H1 (cell line): ENCODE measurements around the gene PTPRD. TPM values are rescaled to one million over a fixed set of nuclear protein-coding genes. Genes with fewer than 3 reads are reported as not detected.
A peak's percentile ranks its signal among the peaks of the same experiment; 100 is the strongest.

Experiments
- CTCF ChIA-PET: fragments of 300-600 bp; sonication (Branson Sonifier 250); formaldehyde crosslinking; loops from one replicate; lab custom pipeline; 2021; ENCODE audit not compliant: partially characterized antibody; lab: Charles Lee
- POLR2A ChIA-PET: fragments of 300-600 bp; sonication (Branson Sonifier 250); formaldehyde crosslinking; loops from one replicate; lab custom pipeline; 2021; ENCODE audit warnings: inconsistent platforms; ENCODE audit not compliant: partially characterized antibody; lab: Charles Lee
- DNase-seq, 2 experiments: peaks; one replicate each; pipeline versions ENCODE4 v3.0.0 to v3.0.0-alpha.2; 2010 to 2022; ENCODE audit warnings: low spot score in 2 of 2, low read depth in 1 of 2, mixed read lengths in 1 of 2
- FAIRE-seq: peaks from 2 replicates; lab custom pipeline; 2011; peaks lifted over from hg19 to GRCh38; lab: Jason Lieb, UNC
- H2AFZ ChIP-seq: 2 replicates; pipeline ENCODE4 v1.8.1; 2012; ENCODE audit warnings: low read length, inconsistent platforms
- H2AK5ac ChIP-seq: 2 replicates; pipeline ENCODE4 v1.6.1; 2013; ENCODE audit warnings: low read depth, low read length
- H2BK120ac ChIP-seq: replicated peaks from 2 replicates; pipeline ENCODE3; 2013; ENCODE audit warnings: low read depth, low read length, inconsistent platforms
- H2BK12ac ChIP-seq: 2 replicates; pipeline ENCODE4 v1.6.1; 2013; ENCODE audit warnings: low read depth, low read length
- H2BK15ac ChIP-seq: 2 replicates; pipeline ENCODE4 v1.6.1; 2013; ENCODE audit warnings: low read length
- H2BK20ac ChIP-seq: 2 replicates; pipeline ENCODE4 v1.6.1; 2013; ENCODE audit warnings: low read length
- H2BK5ac ChIP-seq: 2 replicates; pipeline ENCODE4 v1.6.1; 2013; ENCODE audit warnings: low read depth, low read length
- H3K14ac ChIP-seq: 2 replicates; pipeline ENCODE4 v1.6.1; 2013; ENCODE audit warnings: inconsistent platforms; ENCODE audit not compliant: insufficient read length
- H3K18ac ChIP-seq: 2 replicates; pipeline ENCODE4 v1.6.1; 2013; ENCODE audit warnings: low read length; ENCODE audit errors: extremely low read depth
- H3K23ac ChIP-seq: 2 replicates; pipeline ENCODE4 v1.6.1; 2013; ENCODE audit warnings: inconsistent platforms; ENCODE audit not compliant: insufficient read length
- H3K23me2 ChIP-seq: 2 replicates; pipeline ENCODE4 v1.6.1; 2013; ENCODE audit warnings: low read depth, low read length
- H3K27ac ChIP-seq: 2 replicates; pipeline ENCODE4 v1.6.1; 2011; ENCODE audit warnings: low read depth, low read length, inconsistent platforms
- H3K27me3 ChIP-seq, 4 experiments: replicated peaks in 1 of 4; 1 replicate in 1 of 4; 2 replicates in 3 of 4; pipeline versions ENCODE4 v1.6.1 to v1.8.1; 2011 to 2013; ENCODE audit warnings: low read length in 3 of 4, mild to moderate bottlenecking in 3 of 4, inconsistent platforms in 2 of 4, mixed read lengths in 2 of 4, moderate library complexity in 1 of 4; ENCODE audit not compliant: control insufficient read depth in 3 of 4, insufficient read depth in 3 of 4; ENCODE audit errors: extremely low read depth in 1 of 4
- H3K36me3 ChIP-seq, 4 experiments: 2 replicates each; pipeline versions ENCODE4 v1.6.1 to v1.8.1; 2011 to 2013; ENCODE audit warnings: mild to moderate bottlenecking in 4 of 4, low read length in 3 of 4, moderate library complexity in 2 of 4, control low read depth in 1 of 4, inconsistent platforms in 1 of 4; ENCODE audit not compliant: insufficient read depth in 4 of 4, control insufficient read depth in 2 of 4
- H3K4ac ChIP-seq: replicated peaks from 2 replicates; pipeline ENCODE3; 2013; ENCODE audit warnings: low read length, low read depth, mixed read lengths, inconsistent platforms; ENCODE audit not compliant: insufficient read length
- H3K4me1 ChIP-seq, 4 experiments: replicated peaks in 1 of 4; 1 replicate in 1 of 4; 2 replicates in 3 of 4; pipeline versions ENCODE4 v1.6.1 to v1.8.1; 2011 to 2013; ENCODE audit warnings: low read length in 3 of 4, inconsistent platforms in 2 of 4, mixed read lengths in 1 of 4; ENCODE audit not compliant: insufficient read depth in 4 of 4, control insufficient read depth in 3 of 4
- H3K4me2 ChIP-seq, 2 experiments: 2 replicates each; pipeline versions ENCODE4 v1.6.1 to v1.8.1; 2011 to 2013; ENCODE audit warnings: low read depth in 2 of 2, low read length in 2 of 2, control low read depth in 1 of 2, inconsistent platforms in 1 of 2, mild to moderate bottlenecking in 1 of 2; ENCODE audit not compliant: insufficient read depth in 1 of 2
- H3K4me3 ChIP-seq, 4 experiments: fragments of 200-600, 300-600 bp in 1 of 4; sonication (generic), shearing (Covaris generic), sonication (Bioruptor Twin) in 1 of 4; 2 replicates each; pipeline versions ENCODE4 v1.5.1 to v1.8.1; 2011 to 2016; ENCODE audit warnings: low read length in 4 of 4, low read depth in 3 of 4, control low read depth in 2 of 4, inconsistent platforms in 2 of 4, mild to moderate bottlenecking in 2 of 4, mixed read lengths in 1 of 4, moderate library complexity in 1 of 4; ENCODE audit not compliant: insufficient read depth in 2 of 4; ENCODE audit errors: extremely low read depth in 1 of 4
- H3K56ac ChIP-seq: replicated peaks from 2 replicates; pipeline ENCODE3; 2013; ENCODE audit warnings: low read depth, mild to moderate bottlenecking, mixed read lengths, low read length, inconsistent platforms; ENCODE audit not compliant: insufficient read length
- H3K79me1 ChIP-seq: 2 replicates; pipeline ENCODE4 v1.6.1; 2013; ENCODE audit warnings: low read depth, low read length, control low read depth
- H3K79me2 ChIP-seq, 2 experiments: 2 replicates each; pipeline versions ENCODE4 v1.6.1 to v1.8.1; 2012 to 2013; ENCODE audit warnings: low read length in 2 of 2, mild to moderate bottlenecking in 2 of 2, inconsistent platforms in 1 of 2; ENCODE audit not compliant: insufficient read depth in 2 of 2, control insufficient read depth in 1 of 2
- H3K9ac ChIP-seq, 4 experiments: replicated peaks in 1 of 4; 1 replicate in 1 of 4; 2 replicates in 3 of 4; pipeline versions ENCODE4 v1.6.1 to v1.8.1; 2011 to 2013; ENCODE audit warnings: low read depth in 3 of 4, low read length in 3 of 4, control low read depth in 2 of 4, mild to moderate bottlenecking in 2 of 4, moderate library complexity in 2 of 4, inconsistent platforms in 1 of 4; ENCODE audit errors: extremely low read depth in 1 of 4
- H3K9me3 ChIP-seq, 2 experiments: 2 replicates each; pipeline versions ENCODE4 v1.6.1 to v1.8.1; 2012 to 2013; ENCODE audit warnings: mild to moderate bottlenecking in 2 of 2, moderate library complexity in 2 of 2, control low read depth in 1 of 2, inconsistent platforms in 1 of 2, low read depth in 1 of 2, low read length in 1 of 2, mixed read lengths in 1 of 2; ENCODE audit not compliant: insufficient read depth in 2 of 2
- H4K20me1 ChIP-seq, 2 experiments: replicated peaks in 1 of 2; 2 replicates each; pipeline versions ENCODE3 to v1.8.1; 2011 to 2013; ENCODE audit warnings: inconsistent platforms in 2 of 2, low read length in 2 of 2, mild to moderate bottlenecking in 1 of 2; ENCODE audit not compliant: insufficient read depth in 2 of 2, control insufficient read depth in 1 of 2
- H4K5ac ChIP-seq: 2 replicates; pipeline ENCODE4 v1.6.1; 2013; ENCODE audit warnings: low read length, low read depth, mixed read lengths, inconsistent platforms; ENCODE audit not compliant: insufficient read length
- H4K8ac ChIP-seq: 2 replicates; pipeline ENCODE4 v1.8.0; 2013; ENCODE audit warnings: mild to moderate bottlenecking, moderate library complexity, low read length, inconsistent platforms; ENCODE audit not compliant: insufficient read depth; ENCODE audit errors: extremely low read depth
- H4K91ac ChIP-seq: replicated peaks from 2 replicates; pipeline ENCODE3; 2013; ENCODE audit warnings: low read length, mixed read lengths, inconsistent platforms; ENCODE audit not compliant: insufficient read length
- ATF3 ChIP-seq: IDR thresholded peaks from 2 replicates; pipeline ENCODE4 v1.6.1; 2011; ENCODE audit warnings: low read depth, mild to moderate bottlenecking, low read length; ENCODE audit not compliant: insufficient read depth
- BACH1 ChIP-seq: IDR thresholded peaks from 2 replicates; pipeline ENCODE4 v1.6.1; 2012; ENCODE audit warnings: low read length, improper control_type of control experiment
- CREB1 ChIP-seq: IDR thresholded peaks from 2 replicates; pipeline ENCODE4 v1.6.1; 2012; ENCODE audit warnings: inconsistent platforms
- CTBP2 ChIP-seq: IDR thresholded peaks from 2 replicates; pipeline ENCODE4 v1.7.0; 2011; ENCODE audit warnings: borderline replicate concordance, mild to moderate bottlenecking, moderate library complexity, mixed read lengths, low read length; ENCODE audit not compliant: insufficient read depth, insufficient read length
- E2F6 ChIP-seq: IDR thresholded peaks from 2 replicates; pipeline ENCODE4 v1.6.1; 2012; ENCODE audit warnings: inconsistent platforms
- JUND ChIP-seq: IDR thresholded peaks from 2 replicates; pipeline ENCODE4 v1.6.1; 2011; ENCODE audit warnings: mild to moderate bottlenecking, improper control_type of control experiment, low read length
- POU5F1 ChIP-seq: IDR thresholded peaks from 2 replicates; pipeline ENCODE4 v1.6.1; 2011; ENCODE audit warnings: low read depth, mild to moderate bottlenecking, low read length, moderate library complexity
- RAD21 ChIP-seq, 2 experiments: IDR thresholded peaks in 1 of 2; conservative IDR thresholded peaks in 1 of 2; 2 replicates each; pipeline ENCODE4 v1.6.1; 2011; ENCODE audit warnings: low read depth in 2 of 2, low read length in 2 of 2, improper control_type of control experiment in 1 of 2, inconsistent platforms in 1 of 2, mild to moderate bottlenecking in 1 of 2, moderate library complexity in 1 of 2
- RBBP5 ChIP-seq: IDR thresholded peaks from 2 replicates; pipeline ENCODE4 v1.7.1; 2012; ENCODE audit warnings: low read depth, mild to moderate bottlenecking, inconsistent platforms, low read length, moderate library complexity, borderline replicate concordance
- USF2 ChIP-seq: IDR thresholded peaks from 2 replicates; pipeline ENCODE4 v1.6.1; 2011; ENCODE audit warnings: low read length, improper control_type of control experiment
- WGBS, 2 experiments: shearing (Covaris generic) in 1 of 2; methylation state at CpG; one replicate each; pipeline versions ENCODE4 v1.1.6 to v1.1.7; 2013 to 2015; ENCODE audit warnings: low lambda C conversion rate in 2 of 2, mixed read lengths in 2 of 2, inconsistent platforms in 1 of 2, low coverage in 1 of 2, missing lambda C conversion rate in 1 of 2; ENCODE audit not compliant: insufficient replicate concordance in 2 of 2, insufficient coverage in 1 of 2, insufficient read length in 1 of 2; ENCODE audit errors: extremely low coverage in 1 of 2, missing lambda C conversion rate in 1 of 2; 5-methylcytosine and 5-hydroxymethylcytosine counted together
- polyA plus RNA-seq, 7 experiments: library from polyadenylated mRNA; depleted of rRNA in 3 of 7; stranded (reverse) in 5 of 7; unstranded in 2 of 7; fragments of >200 nt in 5 of 7; fragments of 200-250 nt in 2 of 7; gene quantifications; 1 replicate in 5 of 7; 2 replicates in 1 of 7; 4 replicates in 1 of 7; pipeline versions ENCODE4 v1.2.1 to v1.2.3, GENCODE V29; 2011 to 2013; ENCODE audit warnings: missing spikeins in 2 of 7, mixed read lengths in 2 of 7
- total RNA-seq: library from RNA; stranded (reverse); fragmentation: NEBNext Ultra II Directional; extraction: Animal tissue kit (Norgen Biotek cat#: 25700); gene quantifications from 2 replicates; pipeline ENCODE4 v1.2.1, GENCODE V29; 2021

PTPRD gene
- total and polyA plus RNA-seq, 2 of the 8 experiments (the other 6 are each of a cell fraction or from before 2014, with no cell fraction given) = 17.2 to 77.0 TPM

- Histone ChIP-seq H2BK15ac (no peak overlapping the region), H2AFZ (no peak overlapping the region), H3K23me2 (no peaks in the 10 kb centered on the region), H3K36me3 (no peaks in the 10 kb centered on the region), H3K27ac (no peak overlapping the region), H4K91ac (no peak overlapping the region), H3K14ac (no peak overlapping the region), H3K4me2 (no peak overlapping the region), H4K5ac (no peak overlapping the region), H3K18ac (no peak overlapping the region), H3K4ac (no peak overlapping the region), H3K27me3 (no peaks in the 10 kb centered on the region), H2BK120ac (no peak overlapping the region), H3K9ac (no peak overlapping the region), H3K79me1 (peaks cover 5% of the 10 kb centered on the region; the same call in 1 of the 2 replicates), H3K79me2 (no peaks in the 10 kb centered on the region), H2BK5ac (no peak overlapping the region), H3K4me3 (no peak overlapping the region), H4K20me1 (no peaks in the 10 kb centered on the region), H2BK20ac (no peak overlapping the region), H3K9me3 (no peaks in the 10 kb centered on the region), H2AK5ac (no peak overlapping the region), H4K8ac (no peak overlapping the region), H3K4me1 (peaks cover 0 to 4% (median under 1%) of the 10 kb centered on the region in 4 experiments; a peak in 2 of 7 replicates), H2BK12ac (0 out of 2 replicates have a peak overlapping the region, but pooled peaks have one; percentile 1), H3K56ac (no peak overlapping the region), H3K23ac (no peak overlapping the region)
- DNase-seq (no peak), FAIRE-seq (no peak)
- 96% methylated on average over 11 of the region's 11 CpGs; no CpG with 5 or more reads in 1 of the 2 experiments for WGBS, 2 experiments
- TF ChIP-seq RBBP5 (no peak), CREB1 (no peak), BACH1 (no peak), CTBP2 (no peak), USF2 (no peak), RAD21 (IDR thresholded peaks at IDR 0.05 in 1 of 2, conservative IDR thresholded peaks at IDR 0.05 in 1 of 2; ENCODE audit: low read depth in 2 of 2, low read length in 2 of 2) (no peak), POU5F1 (no peak), JUND (no peak), ATF3 (no peak), E2F6 (no peak)
- ChIA-PET POLR2A (no interaction called here), CTCF (interaction anchor here (0.6 to 2.1 kb wide), 2 partner anchors 34 to 51 kb away, joined by 3 to 5 read pairs; no protein-coding TSS in a partner anchor)
These were observed 1888.4 kb downstream of the PTPRD start for GRCh38 chr9:8724284-8725018.
